Spleen (tissue), 11 donors: ENCODE data around the gene NFATC2. TPM values are rescaled to one million over a fixed set of nuclear protein-coding genes. Genes with fewer than 3 reads are reported as not detected.

Experiments used
- DNase-seq: peaks from one replicate; pipeline ENCODE4 v3.0.0-alpha.2; 2020
- H3K27ac ChIP-seq, 8 donors: fragments of 200-600 bp; sonication (generic) in 7 of 8; 1 replicate in 4 of 8; 2 replicates in 4 of 8; pipeline versions ENCODE4 v1.5.0 to v1.8.0; 2016 to 2021; ENCODE audit warnings: inconsistent platforms in 4 of 8, mild to moderate bottlenecking in 4 of 8, moderate library complexity in 1 of 8
- H3K27me3 ChIP-seq, 7 donors: fragments of 200-600 bp; sonication (generic) in 6 of 7; replicated peaks in 1 of 7; 1 replicate in 4 of 7; 2 replicates in 3 of 7; pipeline versions ENCODE4 v1.5.0 to v1.8.0; 2016 to 2021; ENCODE audit warnings: inconsistent platforms in 3 of 7, mild to moderate bottlenecking in 1 of 7
- H3K36me3 ChIP-seq, 6 donors: fragments of 200-600 bp; sonication (generic) in 5 of 6; 1 replicate in 4 of 6; 2 replicates in 2 of 6; pipeline versions ENCODE4 v1.5.0 to v1.8.0; 2016 to 2021; ENCODE audit warnings: inconsistent platforms in 2 of 6
- H3K4me1 ChIP-seq, 6 donors: fragments of 200-600 bp; sonication (generic) in 5 of 6; 1 replicate in 3 of 6; 2 replicates in 3 of 6; pipeline versions ENCODE4 v1.5.0 to v1.8.0; 2016 to 2021; ENCODE audit warnings: inconsistent platforms in 3 of 6
- H3K4me3 ChIP-seq, 8 donors: fragments of 200-600 bp; sonication (generic) in 7 of 8; 1 replicate in 4 of 8; 2 replicates in 4 of 8; pipeline versions ENCODE4 v1.5.0 to v1.8.0; 2016 to 2021; ENCODE audit warnings: inconsistent platforms in 4 of 8, mild to moderate bottlenecking in 4 of 8, moderate library complexity in 2 of 8
- H3K9me3 ChIP-seq, 8 donors: fragments of 200-600 bp; sonication (generic) in 7 of 8; 1 replicate in 4 of 8; 2 replicates in 4 of 8; pipeline versions ENCODE4 v1.5.0 to v1.8.0; 2016 to 2021; ENCODE audit warnings: inconsistent platforms in 4 of 8
- POLR2A ChIP-seq, 3 donors: fragments of 450-650 bp; IDR thresholded peaks; one replicate each; pipeline ENCODE4 v1.5.1; 2017; ENCODE audit warnings: antibody characterized with exemption in 3 of 3, mild to moderate bottlenecking in 1 of 3
- POLR2AphosphoS5 ChIP-seq, 3 donors: sonication (generic); formaldehyde crosslinking; IDR thresholded peaks; one replicate each; pipeline ENCODE4 v1.5.1; 2017; ENCODE audit warnings: antibody characterized with exemption in 3 of 3
- WGBS, 5 donors: extraction: QIAGEN DNeasy Blood & Tissue Kit in 3 of 5; methylation state at CpG; one replicate each; pipeline versions ENCODE4 v1.1.5 to v1.1.7; 2013 to 2018; 5-methylcytosine and 5-hydroxymethylcytosine counted together
- intact Hi-C: fragments of 100-400 bp; cut with DNase I; formaldehyde crosslinking; loops from one replicate; pipeline ENCODE4 v1.15.0; 2023; ENCODE audit warnings: low total_unique reads
- polyA plus RNA-seq, 3 donors: library from polyadenylated mRNA; stranded (reverse); fragments of 200-250 nt; gene quantifications; one replicate each; pipeline ENCODE4 v1.2.1, GENCODE V29; 2013
- total RNA-seq, 7 donors: library from RNA; depleted of rRNA in 3 of 7; stranded (reverse); fragments of >200 nt in 3 of 7; fragmentation: NEBNext Ultra II Directional in 4 of 7; extraction: Animal tissue kit (Norgen Biotek cat#: 25700) in 4 of 7; gene quantifications; one replicate each; pipeline versions ENCODE4 v1.1.0 to v1.2.1, GENCODE V29; 2016 to 2021
- TF ChIP-seq, protein P1 (sequence below), 11 experiments: fragments of 200-600 bp in 7 of 11; fragments of 450-650 bp in 4 of 11; sonication (generic) in 4 of 11; IDR thresholded peaks in 8 of 11; conservative IDR thresholded peaks in 3 of 11; 1 replicate in 7 of 11; 2 replicates in 4 of 11; pipeline versions ENCODE4 v1.4.0 to v1.8.0; 2016 to 2021; ENCODE audit warnings: antibody characterized with exemption in 11 of 11, inconsistent platforms in 4 of 11, mild to moderate bottlenecking in 1 of 11
- donor health status: healthy with polysubstance abuse.
- donor health status: DM: no; HTN: no; CAD: no; lungs with moderate emphysema.
- donor health status: DM: no; HTN: no; CAD: no.
- donor health status: Bipolar disorder and iron deficiency.
- donor health status: healthy.
- donor health status: DM: no; HTN: no; CAD: no.
- donor health status: DM: yes; HTN: yes; CAD: no.

Gene NFATC2
- total and polyA plus RNA-seq, 10 donors = 6.5 to 42.9 (median 34.5) TPM

DNA sequence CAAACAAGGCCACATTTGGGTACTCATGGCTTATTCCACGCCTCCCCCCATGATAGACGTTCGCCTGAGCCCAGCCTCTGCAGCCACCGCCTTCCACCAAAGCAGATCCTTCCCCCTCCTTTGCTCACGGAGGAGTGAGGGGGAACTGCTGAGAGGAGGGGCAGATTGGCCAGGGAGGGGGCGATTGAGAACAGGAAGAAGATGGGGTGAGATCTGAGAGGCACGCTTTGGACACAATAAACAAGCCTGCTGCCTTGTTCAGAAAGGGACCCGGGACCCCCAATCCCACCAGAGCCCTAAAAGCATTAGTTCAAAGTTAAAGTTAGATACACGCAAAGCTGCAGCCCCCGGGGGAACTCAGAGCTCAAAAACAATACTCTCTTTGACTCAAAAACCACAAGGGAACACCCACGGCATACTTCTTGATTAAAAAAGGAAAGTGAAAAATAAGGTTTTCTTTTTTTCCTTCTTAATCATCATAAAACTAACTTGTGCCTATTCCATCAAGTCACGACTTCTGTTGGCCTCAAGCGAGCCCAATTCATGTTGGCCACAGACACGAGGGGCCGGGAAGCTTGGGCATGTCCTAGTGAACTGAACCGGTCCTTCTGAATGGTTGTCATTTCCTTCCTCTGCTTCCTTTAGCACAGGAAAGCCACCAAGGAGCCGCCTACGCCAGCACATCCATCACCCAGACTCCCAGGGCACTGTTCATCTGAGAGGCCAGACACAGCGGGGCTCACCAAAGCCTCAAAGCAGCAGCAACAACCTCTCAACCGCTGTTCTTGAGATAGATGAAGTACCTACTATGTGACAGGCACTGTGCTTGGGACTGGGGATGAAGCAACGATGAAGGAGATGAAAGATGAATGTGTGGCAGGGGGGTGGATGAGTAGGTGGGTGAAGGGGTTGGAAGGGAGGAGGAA lies 44.7 kb downstream of the NFATC2 start:
- intact Hi-C loops = loop anchor here (10.0 kb wide), 1 partner anchor 47 kb away; the partner anchor contains the start of gene NFATC2
- no peaks in the 10 kb centered on the region for H3K9me3 ChIP-seq
- H3K27me3 ChIP-seq = no peaks in the 10 kb centered on the region
- H3K4me3 ChIP-seq = peak overlapping the region in 1 of 8 donors; percentile 32
- peak overlapping the region; percentile 46 to 74 (median 67) for H3K27ac ChIP-seq
- DNase-seq = peak; percentile 80
- 12 to 18% (median 12%) methylated on average over 21 of the region's 21 CpGs for WGBS, 5 donors
- TF ChIP-seq POLR2A (IDR thresholded peaks at IDR 0.05) = no peak
- peak in 2 of 3 donors; percentile 64 to 70 for TF ChIP-seq POLR2AphosphoS5 (IDR thresholded peaks at IDR 0.05)
- H3K36me3 ChIP-seq = peaks cover 0 to 11% (median 2%) of the 10 kb centered on the region in 6 donors
- peaks cover 48 to 98% (median 86%) of the 10 kb centered on the region in 6 donors for H3K4me1 ChIP-seq

DNA sequence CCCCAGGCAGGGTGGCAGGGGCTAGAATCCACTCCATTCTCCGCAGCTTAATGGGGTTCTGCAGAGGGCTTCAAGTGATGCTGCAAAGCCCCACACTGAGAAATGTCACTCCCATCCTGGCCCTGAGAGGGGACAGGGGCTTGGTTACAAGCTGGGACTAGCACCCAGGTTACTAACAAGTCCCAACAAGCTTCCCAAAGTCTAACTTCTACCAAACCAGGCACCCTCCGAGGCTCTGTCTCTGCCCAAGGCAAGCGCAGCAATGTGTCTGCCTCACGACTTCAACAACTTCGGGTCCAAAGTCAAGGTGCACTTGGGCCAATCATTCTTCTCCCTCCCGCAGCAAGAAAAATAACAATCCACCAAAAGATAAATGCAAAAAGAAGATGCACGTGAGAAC lies 45.6 kb downstream of the NFATC2 start:
- H3K36me3 ChIP-seq = peaks cover 0 to 17% (median 3%) of the 10 kb centered on the region in 6 donors
- no peaks in the 10 kb centered on the region for H3K27me3 ChIP-seq
- TF ChIP-seq POLR2A (IDR thresholded peaks at IDR 0.05) (no peak), POLR2AphosphoS5 (IDR thresholded peaks at IDR 0.05) (no peak)
- TF ChIP-seq, protein P1, sequence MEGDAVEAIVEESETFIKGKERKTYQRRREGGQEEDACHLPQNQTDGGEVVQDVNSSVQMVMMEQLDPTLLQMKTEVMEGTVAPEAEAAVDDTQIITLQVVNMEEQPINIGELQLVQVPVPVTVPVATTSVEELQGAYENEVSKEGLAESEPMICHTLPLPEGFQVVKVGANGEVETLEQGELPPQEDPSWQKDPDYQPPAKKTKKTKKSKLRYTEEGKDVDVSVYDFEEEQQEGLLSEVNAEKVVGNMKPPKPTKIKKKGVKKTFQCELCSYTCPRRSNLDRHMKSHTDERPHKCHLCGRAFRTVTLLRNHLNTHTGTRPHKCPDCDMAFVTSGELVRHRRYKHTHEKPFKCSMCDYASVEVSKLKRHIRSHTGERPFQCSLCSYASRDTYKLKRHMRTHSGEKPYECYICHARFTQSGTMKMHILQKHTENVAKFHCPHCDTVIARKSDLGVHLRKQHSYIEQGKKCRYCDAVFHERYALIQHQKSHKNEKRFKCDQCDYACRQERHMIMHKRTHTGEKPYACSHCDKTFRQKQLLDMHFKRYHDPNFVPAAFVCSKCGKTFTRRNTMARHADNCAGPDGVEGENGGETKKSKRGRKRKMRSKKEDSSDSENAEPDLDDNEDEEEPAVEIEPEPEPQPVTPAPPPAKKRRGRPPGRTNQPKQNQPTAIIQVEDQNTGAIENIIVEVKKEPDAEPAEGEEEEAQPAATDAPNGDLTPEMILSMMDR (IDR thresholded peaks at IDR 0.05 in 8 of 11, conservative IDR thresholded peaks at IDR 0.05 in 3 of 11) = no peak
- peak overlapping the region in 1 of 8 donors; percentile 32 for H3K4me3 ChIP-seq
- H3K27ac ChIP-seq = peak overlapping the region in 5 of 8 donors; percentile 46 to 74 (median 73)
- peaks cover 49 to 98% (median 95%) of the 10 kb centered on the region in 6 donors for H3K4me1 ChIP-seq
- 75 to 89% (median 85%) methylated on average over 7 of the region's 7 CpGs for WGBS, 5 donors
- no peaks in the 10 kb centered on the region for H3K9me3 ChIP-seq
- intact Hi-C loops = loop anchor here (10.0 kb wide), 1 partner anchor 48 kb away; the partner anchor contains the start of gene NFATC2
- DNase-seq = no peak

DNA sequence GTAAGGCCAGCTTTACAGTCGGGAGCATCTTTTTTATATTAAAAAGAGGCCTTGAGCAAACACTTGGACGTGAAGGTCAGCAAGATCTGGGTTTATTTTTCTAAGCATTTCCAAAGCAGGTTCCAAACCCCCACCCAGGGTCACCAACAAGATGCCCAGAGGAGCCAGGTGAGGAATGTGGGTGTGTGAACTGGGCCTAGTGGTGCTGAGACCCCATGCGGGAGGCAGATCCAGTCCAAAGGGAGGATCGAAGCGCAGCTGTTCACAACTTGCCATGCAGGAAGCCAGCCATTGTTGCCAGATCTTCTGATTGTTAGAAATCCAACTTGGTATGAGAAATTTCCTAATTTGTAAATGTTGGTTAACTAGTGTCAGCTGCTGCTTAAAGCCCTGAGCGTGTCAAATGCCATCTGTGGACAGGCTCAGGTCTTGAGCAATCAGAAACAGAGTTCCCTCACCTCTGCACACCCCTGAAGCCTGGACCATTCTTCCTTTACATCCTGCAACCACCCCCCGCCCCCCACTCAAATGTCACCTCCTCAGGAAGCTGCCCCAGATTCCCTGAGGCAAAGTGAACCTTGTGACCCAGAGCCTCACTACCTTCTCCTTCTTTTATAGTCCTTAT lies 46.5 kb downstream of the NFATC2 start:
- Histone ChIP-seq H3K4me3 (no peak overlapping the region), H3K27me3 (no peaks in the 10 kb centered on the region), H3K9me3 (no peaks in the 10 kb centered on the region), H3K4me1 (peaks cover 43 to 98% (median 92%) of the 10 kb centered on the region in 6 donors), H3K36me3 (peaks cover 0 to 12% (median 3%) of the 10 kb centered on the region in 6 donors), H3K27ac (peak overlapping the region in 3 of 8 donors; percentile 6 to 74 (median 73))
- DNase-seq = no peak
- TF ChIP-seq POLR2A (IDR thresholded peaks at IDR 0.05) (no peak), POLR2AphosphoS5 (IDR thresholded peaks at IDR 0.05) (no peak)
- TF ChIP-seq, protein P1 (IDR thresholded peaks at IDR 0.05 in 8 of 11, conservative IDR thresholded peaks at IDR 0.05 in 3 of 11) = no peak
- WGBS, 5 donors = 51 to 74% (median 68%) methylated on average over 6 to 7 of the region's 7 CpGs
- intact Hi-C loops = loop anchor here (10.0 kb wide), 1 partner anchor 49 kb away; the partner anchor contains the start of gene NFATC2

DNA sequence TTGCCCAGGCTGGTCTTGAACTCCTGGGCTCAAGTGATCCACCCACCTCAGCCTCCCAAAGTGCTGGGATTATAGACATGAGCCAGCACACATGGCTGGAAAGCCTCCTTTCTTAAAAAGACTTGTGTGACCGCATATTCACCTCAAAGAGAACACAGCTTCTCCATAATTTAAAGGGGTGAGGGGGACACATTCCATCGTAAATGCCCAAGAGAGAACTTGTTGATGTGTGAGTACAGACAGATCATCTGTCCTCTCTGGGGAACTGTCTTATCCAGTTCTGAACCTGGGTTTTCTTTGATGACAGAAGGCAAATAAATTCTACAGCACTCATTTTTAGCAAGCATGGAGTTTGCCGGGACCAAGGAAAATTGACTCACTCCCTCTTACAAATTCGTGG lies 47.2 kb downstream of the NFATC2 start:
- H3K27me3 ChIP-seq = no peaks in the 10 kb centered on the region
- intact Hi-C loops = loop anchor here (10.0 kb wide), 1 partner anchor 50 kb away; the partner anchor contains the start of gene NFATC2
- no peaks in the 10 kb centered on the region for H3K9me3 ChIP-seq
- no peak for TF ChIP-seq POLR2A (IDR thresholded peaks at IDR 0.05)
- no peak for TF ChIP-seq POLR2AphosphoS5 (IDR thresholded peaks at IDR 0.05)
- TF ChIP-seq, protein P1 (IDR thresholded peaks at IDR 0.05 in 8 of 11, conservative IDR thresholded peaks at IDR 0.05 in 3 of 11) = no peak
- DNase-seq = no peak
- H3K27ac ChIP-seq = peak overlapping the region in 3 of 8 donors; percentile 66 to 74 (median 73)
- H3K4me1 ChIP-seq = peaks cover 41 to 100% (median 89%) of the 10 kb centered on the region in 6 donors
- 73 to 82% (median 79%) methylated on average over 4 of the region's 4 CpGs for WGBS, 5 donors
- no peak overlapping the region for H3K4me3 ChIP-seq
- H3K36me3 ChIP-seq = peaks cover 0 to 12% (median 3%) of the 10 kb centered on the region in 6 donors
